ENCODE results near the gene MRGPRX2. TPM values are rescaled to one million over a fixed set of nuclear protein-coding genes. Genes with fewer than 3 reads are reported as not detected.

MRGPRX2 gene
- total and polyA plus RNA-seq, 10 of the 15 experiments (the other 5 are each of a cell fraction or from before 2014, with no cell fraction given), result 0.03 to 0.11 TPM; not detected in 8

DNA sequence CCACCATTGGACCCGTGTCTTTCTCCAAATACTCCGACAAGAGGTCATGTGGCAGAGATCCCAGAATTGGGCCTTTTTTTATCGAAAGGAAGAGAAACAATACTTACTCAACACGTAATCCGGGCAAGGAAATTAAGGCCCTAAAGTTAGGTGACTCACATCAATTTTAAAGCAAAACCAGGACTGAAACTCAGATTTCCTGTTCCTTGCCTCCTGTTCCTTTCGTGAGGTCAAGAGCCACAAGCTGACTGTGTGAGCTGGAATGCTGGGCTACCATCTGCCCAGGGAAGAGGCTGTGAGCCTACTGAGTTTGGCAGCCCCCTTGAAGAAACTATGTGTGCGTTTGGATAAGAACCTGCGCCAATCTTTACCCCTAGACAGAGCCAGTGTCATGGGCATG lies 27.1 kb upstream of the MRGPRX2 start (continued):
- TF ChIP-seq, protein P1, sequence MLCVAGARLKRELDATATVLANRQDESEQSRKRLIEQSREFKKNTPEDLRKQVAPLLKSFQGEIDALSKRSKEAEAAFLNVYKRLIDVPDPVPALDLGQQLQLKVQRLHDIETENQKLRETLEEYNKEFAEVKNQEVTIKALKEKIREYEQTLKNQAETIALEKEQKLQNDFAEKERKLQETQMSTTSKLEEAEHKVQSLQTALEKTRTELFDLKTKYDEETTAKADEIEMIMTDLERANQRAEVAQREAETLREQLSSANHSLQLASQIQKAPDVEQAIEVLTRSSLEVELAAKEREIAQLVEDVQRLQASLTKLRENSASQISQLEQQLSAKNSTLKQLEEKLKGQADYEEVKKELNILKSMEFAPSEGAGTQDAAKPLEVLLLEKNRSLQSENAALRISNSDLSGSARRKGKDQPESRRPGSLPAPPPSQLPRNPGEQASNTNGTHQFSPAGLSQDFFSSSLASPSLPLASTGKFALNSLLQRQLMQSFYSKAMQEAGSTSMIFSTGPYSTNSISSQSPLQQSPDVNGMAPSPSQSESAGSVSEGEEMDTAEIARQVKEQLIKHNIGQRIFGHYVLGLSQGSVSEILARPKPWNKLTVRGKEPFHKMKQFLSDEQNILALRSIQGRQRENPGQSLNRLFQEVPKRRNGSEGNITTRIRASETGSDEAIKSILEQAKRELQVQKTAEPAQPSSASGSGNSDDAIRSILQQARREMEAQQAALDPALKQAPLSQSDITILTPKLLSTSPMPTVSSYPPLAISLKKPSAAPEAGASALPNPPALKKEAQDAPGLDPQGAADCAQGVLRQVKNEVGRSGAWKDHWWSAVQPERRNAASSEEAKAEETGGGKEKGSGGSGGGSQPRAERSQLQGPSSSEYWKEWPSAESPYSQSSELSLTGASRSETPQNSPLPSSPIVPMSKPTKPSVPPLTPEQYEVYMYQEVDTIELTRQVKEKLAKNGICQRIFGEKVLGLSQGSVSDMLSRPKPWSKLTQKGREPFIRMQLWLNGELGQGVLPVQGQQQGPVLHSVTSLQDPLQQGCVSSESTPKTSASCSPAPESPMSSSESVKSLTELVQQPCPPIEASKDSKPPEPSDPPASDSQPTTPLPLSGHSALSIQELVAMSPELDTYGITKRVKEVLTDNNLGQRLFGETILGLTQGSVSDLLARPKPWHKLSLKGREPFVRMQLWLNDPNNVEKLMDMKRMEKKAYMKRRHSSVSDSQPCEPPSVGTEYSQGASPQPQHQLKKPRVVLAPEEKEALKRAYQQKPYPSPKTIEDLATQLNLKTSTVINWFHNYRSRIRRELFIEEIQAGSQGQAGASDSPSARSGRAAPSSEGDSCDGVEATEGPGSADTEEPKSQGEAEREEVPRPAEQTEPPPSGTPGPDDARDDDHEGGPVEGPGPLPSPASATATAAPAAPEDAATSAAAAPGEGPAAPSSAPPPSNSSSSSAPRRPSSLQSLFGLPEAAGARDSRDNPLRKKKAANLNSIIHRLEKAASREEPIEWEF (IDR thresholded peaks at IDR 0.05; ENCODE audit: insufficient replicate concordance, low read depth, low read length), result no peak
- TF ChIP-seq SMAD5 (IDR thresholded peaks at IDR 0.05; ENCODE audit: low read depth) (no peak), HDGF (IDR thresholded peaks at IDR 0.05) (no peak)

DNA sequence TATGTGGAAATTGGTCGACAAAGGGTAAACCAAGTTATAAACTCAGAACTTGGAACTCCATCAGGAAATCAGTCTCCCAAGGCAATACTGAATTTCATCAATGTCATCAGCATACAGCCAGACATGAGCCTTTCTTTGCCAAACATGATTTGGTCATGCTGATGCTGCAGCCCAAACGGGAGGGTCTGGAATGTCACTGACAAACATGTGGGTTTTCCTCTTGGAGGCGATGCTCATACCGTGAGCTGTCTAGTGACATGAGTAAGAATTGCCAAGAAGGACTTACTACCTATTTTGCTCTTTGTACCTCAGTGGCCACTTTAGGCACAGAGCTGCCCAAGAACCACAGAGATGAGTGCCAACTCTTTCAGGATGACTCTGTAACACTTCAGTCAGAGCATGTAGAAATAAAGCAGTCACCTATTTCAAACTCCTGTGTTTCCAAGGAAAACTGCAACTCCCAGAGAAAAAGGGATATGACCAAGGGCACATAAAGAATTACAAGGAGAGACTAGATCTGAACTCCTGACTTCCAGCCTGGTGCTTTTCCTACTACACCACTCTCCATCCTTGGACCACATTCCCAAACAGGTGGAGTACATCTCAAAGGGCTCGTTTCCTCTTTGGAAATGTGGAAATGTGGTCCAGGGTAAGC lies 24.3 kb upstream of the MRGPRX2 start:
- ChIA-PET SMC1A (ENCODE audit: uncharacterized antibody, unreplicated experiment) (no interaction called here), POLR2A (no interaction called here), RAD21 (ENCODE audit: unreplicated experiment) (no interaction called here), CTCF (interaction anchor here (0.8 kb wide), 1 partner anchor 11 kb away, joined by 3 read pairs; no protein-coding TSS in a partner anchor)
- Histone ChIP-seq H3K4me3 (no peak overlapping the region), H3K27me3 (replicated peaks in 1 of 2; ENCODE audit: control insufficient read depth in 2 of 2, insufficient read depth in 2 of 2, low read length in 1 of 2) (no peaks in the 10 kb centered on the region), H3K4me2 (ENCODE audit: control insufficient read depth, insufficient read depth) (no peak overlapping the region), H4K20me1 (ENCODE audit: control insufficient read depth, insufficient read depth) (no peaks in the 10 kb centered on the region), H3K9ac (ENCODE audit: control insufficient read depth, insufficient read depth, low read length) (no peak overlapping the region), H3K4me1 (ENCODE audit: control insufficient read depth, insufficient read depth, low read length) (no peaks in the 10 kb centered on the region), H3K36me3 (ENCODE audit: control insufficient read depth in 2 of 2, insufficient read depth in 2 of 2, low read length in 1 of 2) (no peaks in the 10 kb centered on the region), H2AFZ (ENCODE audit: control insufficient read depth, low read depth, low read length) (no peak overlapping the region), H3K79me2 (ENCODE audit: control insufficient read depth, insufficient read depth, low read length) (no peaks in the 10 kb centered on the region), H3K27ac (ENCODE audit: control insufficient read depth, insufficient read depth) (no peak overlapping the region), H3K9me3 (replicated peaks; ENCODE audit: control insufficient read depth, insufficient read depth, low read length) (no peaks in the 10 kb centered on the region)
- intact Hi-C loops (cut with micrococcal nuclease; ENCODE audit: unreplicated experiment), result no loop called here
- no peak for DNase-seq (ENCODE audit: low read depth, low spot score)
- no peak for ATAC-seq
- WGBS (ENCODE audit: insufficient coverage, insufficient replicate concordance, low lambda C conversion rate, missing lambda C conversion rate), result 0% methylated on average over 5 of the region's 5 CpGs
- no TSS peak for BruUV-seq (replicated peaks)
- in situ Hi-C loops (cut with MboI), result no loop called here
- FAIRE-seq, result no peak
- no peak for TF ChIP-seq PAX8 (IDR thresholded peaks at IDR 0.05)
- TF ChIP-seq, protein P2, sequence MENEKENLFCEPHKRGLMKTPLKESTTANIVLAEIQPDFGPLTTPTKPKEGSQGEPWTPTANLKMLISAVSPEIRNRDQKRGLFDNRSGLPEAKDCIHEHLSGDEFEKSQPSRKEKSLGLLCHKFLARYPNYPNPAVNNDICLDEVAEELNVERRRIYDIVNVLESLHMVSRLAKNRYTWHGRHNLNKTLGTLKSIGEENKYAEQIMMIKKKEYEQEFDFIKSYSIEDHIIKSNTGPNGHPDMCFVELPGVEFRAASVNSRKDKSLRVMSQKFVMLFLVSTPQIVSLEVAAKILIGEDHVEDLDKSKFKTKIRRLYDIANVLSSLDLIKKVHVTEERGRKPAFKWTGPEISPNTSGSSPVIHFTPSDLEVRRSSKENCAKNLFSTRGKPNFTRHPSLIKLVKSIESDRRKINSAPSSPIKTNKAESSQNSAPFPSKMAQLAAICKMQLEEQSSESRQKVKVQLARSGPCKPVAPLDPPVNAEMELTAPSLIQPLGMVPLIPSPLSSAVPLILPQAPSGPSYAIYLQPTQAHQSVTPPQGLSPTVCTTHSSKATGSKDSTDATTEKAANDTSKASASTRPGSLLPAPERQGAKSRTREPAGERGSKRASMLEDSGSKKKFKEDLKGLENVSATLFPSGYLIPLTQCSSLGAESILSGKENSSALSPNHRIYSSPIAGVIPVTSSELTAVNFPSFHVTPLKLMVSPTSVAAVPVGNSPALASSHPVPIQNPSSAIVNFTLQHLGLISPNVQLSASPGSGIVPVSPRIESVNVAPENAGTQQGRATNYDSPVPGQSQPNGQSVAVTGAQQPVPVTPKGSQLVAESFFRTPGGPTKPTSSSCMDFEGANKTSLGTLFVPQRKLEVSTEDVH (IDR thresholded peaks at IDR 0.05; ENCODE audit: low read depth, partially characterized antibody), result no peak
- no peak for TF ChIP-seq SIX5 (IDR thresholded peaks at IDR 0.05; ENCODE audit: low read depth, low read length, severe bottlenecking)
- no peak for TF ChIP-seq ZSCAN29 (IDR thresholded peaks at IDR 0.05)
- TF ChIP-seq EGR1 (IDR thresholded peaks at IDR 0.05; ENCODE audit: borderline replicate concordance in 1 of 2, low read depth in 2 of 2, low read length in 2 of 2), result no peak
- no peak for TF ChIP-seq NFXL1 (IDR thresholded peaks at IDR 0.05; ENCODE audit: borderline replicate concordance)
- TF ChIP-seq, protein P3, sequence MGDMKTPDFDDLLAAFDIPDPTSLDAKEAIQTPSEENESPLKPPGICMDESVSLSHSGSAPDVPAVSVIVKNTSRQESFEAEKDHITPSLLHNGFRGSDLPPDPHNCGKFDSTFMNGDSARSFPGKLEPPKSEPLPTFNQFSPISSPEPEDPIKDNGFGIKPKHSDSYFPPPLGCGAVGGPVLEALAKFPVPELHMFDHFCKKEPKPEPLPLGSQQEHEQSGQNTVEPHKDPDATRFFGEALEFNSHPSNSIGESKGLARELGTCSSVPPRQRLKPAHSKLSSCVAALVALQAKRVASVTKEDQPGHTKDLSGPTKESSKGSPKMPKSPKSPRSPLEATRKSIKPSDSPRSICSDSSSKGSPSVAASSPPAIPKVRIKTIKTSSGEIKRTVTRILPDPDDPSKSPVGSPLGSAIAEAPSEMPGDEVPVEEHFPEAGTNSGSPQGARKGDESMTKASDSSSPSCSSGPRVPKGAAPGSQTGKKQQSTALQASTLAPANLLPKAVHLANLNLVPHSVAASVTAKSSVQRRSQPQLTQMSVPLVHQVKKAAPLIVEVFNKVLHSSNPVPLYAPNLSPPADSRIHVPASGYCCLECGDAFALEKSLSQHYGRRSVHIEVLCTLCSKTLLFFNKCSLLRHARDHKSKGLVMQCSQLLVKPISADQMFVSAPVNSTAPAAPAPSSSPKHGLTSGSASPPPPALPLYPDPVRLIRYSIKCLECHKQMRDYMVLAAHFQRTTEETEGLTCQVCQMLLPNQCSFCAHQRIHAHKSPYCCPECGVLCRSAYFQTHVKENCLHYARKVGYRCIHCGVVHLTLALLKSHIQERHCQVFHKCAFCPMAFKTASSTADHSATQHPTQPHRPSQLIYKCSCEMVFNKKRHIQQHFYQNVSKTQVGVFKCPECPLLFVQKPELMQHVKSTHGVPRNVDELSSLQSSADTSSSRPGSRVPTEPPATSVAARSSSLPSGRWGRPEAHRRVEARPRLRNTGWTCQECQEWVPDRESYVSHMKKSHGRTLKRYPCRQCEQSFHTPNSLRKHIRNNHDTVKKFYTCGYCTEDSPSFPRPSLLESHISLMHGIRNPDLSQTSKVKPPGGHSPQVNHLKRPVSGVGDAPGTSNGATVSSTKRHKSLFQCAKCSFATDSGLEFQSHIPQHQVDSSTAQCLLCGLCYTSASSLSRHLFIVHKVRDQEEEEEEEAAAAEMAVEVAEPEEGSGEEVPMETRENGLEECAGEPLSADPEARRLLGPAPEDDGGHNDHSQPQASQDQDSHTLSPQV (IDR thresholded peaks at IDR 0.05), result no peak

Measured in GM12878 (cell line).